Stimulated activated CD4-positive, alpha-beta T cell treated with anti-CD3 and anti-CD28 coated beads, Interleukin-1b, Interleukin-23, amount 100 ng/mL, for 24 hours (primary cell): ENCODE measurements around the gene NFIL3.
"Not testable (repeated sequence)": the region's sequence is repeated elsewhere in the genome, so short reads cannot be mapped to it uniquely, and the experiment has no call there.

Source experiments
- DNase-seq, 4 experiments: peaks; one replicate each; pipeline ENCODE4 v3.0.0-alpha.2; 2020; ENCODE audit warnings: low read depth in 4 of 4, low spot score in 1 of 4

Gene NFIL3

DNA sequence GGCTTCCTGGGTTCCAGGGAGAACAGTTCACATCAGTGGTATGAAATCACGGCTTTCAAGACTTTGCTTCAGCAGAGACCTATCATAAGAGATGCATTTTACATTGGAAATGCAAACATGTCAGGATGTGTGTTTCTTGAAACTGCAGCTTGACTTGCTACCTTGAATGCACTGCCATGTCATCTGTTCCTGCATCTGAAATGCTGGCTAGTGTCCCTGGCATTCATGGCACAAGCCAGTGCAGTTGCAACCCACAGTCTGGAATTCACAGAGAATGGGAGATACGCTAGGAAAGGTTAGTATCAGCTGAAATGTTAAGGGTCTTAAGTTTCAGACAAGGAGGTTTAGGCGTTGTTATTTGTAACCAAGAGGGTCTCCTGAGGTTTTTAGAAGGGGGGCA, 24.7 kb downstream of the NFIL3 start:
- no peak for DNase-seq

DNA sequence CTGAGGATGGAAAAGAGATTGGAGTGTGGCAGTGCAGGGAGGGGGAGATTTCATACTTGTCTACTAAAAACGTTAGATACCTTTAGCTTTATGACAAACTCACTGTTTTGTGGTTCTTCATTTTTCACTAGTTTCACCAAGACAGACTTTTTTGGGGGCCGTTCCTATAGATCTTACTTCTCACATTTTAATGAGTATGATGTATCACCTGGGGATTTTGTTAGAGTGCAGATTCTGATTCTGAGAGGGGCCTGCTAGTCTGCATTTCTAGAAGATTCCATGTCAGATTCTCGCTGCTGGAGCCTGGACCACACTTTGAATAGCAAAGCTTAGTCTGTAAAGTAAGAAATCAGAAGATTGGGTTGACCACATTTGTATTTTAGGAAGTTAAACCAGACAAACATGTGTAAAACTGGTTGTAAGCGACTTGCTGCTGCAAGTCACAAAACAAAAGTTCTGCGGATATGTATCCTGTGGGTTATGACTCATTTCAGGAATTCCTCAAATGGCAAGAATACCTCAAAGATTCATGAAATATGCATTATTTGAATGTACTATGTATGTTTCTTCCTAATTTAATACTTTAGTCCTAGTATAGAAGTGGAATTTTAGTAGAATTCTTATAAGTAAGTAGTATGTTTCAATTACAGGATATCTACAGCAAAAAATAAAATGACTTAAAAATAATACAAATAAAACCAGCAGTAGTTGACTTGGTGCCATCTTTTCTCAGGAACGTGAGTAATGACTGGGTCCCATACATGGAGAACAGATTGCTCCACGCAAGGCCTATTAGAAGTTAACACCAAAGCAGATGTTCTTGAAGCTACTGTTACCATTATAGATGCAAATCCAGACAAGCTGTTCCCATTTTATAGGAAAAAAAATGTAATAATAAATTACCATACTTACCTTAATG, 27.8 kb downstream of the NFIL3 start:
- DNase-seq, result no peak

- DNase-seq, result no peak
Observed at GRCh38 chr9:91395106-91395552, 28.5 kb downstream of the NFIL3 start.

DNA sequence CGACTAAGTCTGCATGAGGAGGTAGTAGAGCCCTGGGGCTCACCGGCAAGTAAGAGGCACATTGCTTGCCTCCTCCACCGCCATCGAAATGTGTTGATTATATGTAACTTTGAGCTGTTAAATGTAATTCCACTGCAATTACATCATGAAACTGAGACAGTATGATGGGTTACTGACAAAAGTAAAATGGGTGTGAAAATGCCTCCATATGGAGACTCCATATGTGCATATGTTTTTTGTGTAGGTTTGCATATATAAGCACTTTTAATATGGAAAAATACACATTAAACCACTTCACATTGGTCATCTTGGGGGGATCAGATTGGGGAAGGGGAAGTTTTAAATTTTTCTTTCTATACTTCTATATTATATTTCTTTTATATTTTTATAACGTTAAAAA, 29.8 kb downstream of the NFIL3 start:
- no peak for DNase-seq

DNA sequence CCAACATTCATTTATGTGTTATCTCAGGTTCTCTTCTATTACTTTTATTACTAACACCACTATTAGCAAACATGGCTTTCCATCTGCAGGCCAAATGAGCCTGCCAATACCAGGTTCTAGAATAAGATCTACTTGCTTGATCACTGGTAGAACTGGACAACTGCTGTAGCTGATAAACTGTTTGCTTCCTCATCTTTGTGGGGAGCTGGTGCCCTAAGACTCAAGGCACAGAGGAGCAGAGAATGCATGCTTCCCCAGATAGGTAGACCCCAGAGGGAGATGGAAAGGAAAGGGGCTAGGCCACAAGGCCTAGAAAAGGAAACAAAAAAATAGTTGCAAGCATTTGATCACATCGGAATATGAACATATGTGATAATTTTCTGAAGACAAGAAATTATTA, 31.2 kb downstream of the NFIL3 start:
- no peak for DNase-seq

- no peak for DNase-seq
Observed at GRCh38 chr9:91391818-91392217, 31.8 kb downstream of the NFIL3 start.

- no peak for DNase-seq
Observed at GRCh38 chr9:91391412-91391811, 32.2 kb downstream of the NFIL3 start.

- not testable (repeated sequence) for DNase-seq
Observed at GRCh38 chr9:91389686-91390085, 33.9 kb downstream of the NFIL3 start.

DNA sequence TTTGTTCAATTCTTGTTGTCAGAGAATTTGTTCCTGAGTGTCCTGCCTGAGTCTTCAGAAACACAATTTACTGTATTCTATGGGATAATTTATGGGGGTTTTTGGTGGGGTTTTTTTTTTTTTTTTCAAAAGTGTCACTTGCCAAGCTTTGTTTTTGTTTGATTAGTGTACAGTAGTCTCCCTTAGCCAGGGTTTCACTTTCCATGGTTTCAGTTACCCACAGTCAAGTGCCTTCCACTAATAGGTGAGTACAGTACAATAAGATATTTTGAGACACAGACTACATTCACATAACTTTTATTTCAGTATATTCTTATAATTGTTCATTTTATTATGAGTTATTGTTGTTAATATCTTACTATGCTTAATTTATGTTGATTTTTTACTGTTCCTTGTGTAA, 36.9 kb downstream of the NFIL3 start:
- DNase-seq, result no peak

DNA sequence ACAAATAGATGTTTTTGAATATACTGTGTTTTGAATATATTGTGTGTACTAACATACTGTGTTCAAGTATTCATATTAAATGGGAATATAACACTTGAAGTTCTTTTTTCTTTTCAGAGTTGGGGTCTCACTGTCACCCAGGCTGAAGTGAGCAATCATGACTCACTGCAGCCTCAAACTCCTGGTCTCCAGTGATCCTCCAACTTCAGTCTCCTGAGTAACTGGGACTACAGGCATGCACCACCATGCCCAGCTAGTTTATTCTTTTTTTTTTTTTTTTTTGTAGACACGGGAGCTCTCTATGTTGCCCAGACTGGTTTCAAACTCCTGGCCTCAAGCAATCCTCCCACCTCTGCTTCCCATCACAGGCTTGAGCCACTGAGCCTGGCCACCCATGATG, 38.7 kb downstream of the NFIL3 start:
- no peak for DNase-seq

- DNase-seq, result no peak
Observed at GRCh38 chr9:91383577-91383976, 40.1 kb downstream of the NFIL3 start.

- no peak for DNase-seq
Observed at GRCh38 chr9:91382298-91382697, 41.3 kb downstream of the NFIL3 start.

DNA sequence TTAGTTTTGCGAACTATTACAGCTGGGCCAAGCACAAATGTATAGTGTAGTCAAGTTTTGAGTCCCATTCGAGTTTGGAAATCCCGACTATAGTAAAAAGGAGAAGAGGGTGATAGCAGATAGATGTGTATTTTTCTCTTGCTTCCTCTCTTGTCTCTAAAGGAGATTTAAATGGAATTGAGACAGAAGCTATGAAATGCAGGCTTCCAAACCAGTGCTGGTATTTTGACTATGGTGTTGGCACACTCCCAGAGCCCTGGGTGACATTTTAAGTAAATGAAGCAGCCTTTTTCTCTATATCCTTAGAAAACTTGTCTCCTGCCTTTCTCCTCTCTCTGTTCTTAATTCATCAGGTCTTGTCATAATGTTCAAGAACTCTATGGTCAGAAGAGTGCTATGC, 44.2 kb downstream of the NFIL3 start:
- DNase-seq, result no peak

- no peak for DNase-seq
Observed at GRCh38 chr9:91378695-91379127, 44.9 kb downstream of the NFIL3 start.

DNA sequence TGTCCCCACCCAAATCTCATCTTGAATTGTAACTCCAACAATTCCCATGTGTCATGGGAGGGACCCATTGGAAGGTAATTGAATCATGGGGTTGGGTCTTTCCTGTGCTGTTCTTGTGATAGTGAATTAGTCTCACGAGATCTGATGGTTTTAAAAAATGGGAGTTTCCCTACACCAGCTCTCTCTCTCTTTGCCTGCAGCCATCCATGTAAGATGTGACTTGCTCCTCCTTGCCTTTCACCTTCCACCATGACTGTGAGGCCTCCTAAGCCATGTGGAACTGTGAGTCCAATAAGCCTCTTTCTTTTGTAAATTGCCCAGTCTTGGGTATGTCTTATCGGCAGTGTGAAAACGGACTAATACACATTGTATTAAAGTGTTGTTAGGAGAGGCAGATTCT, 45.6 kb downstream of the NFIL3 start:
- not testable (repeated sequence) for DNase-seq

DNA sequence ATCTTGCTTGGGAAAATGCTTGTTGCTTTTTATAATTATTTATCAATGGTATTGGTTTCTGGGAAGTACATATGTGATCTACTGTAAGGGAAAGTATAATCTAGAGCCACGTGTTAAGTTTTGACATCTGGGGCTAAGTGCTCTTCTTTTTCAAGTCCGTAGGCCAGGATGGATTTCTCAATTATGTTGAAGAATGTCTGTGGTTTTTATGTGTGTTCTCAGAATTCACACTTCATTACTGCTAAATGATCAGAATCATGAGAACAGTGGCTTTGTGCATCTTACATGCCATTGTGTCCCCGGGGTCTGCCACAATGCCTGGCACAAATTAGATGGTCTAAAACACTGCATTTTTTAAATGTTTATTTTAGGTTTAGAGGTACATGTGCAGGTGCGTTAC, 47.4 kb downstream of the NFIL3 start:
- no peak for DNase-seq

GRCh38 chr9:91374939-91375338, 48.7 kb downstream of the NFIL3 start:
- no peak for DNase-seq

- DNase-seq, result no peak
Observed at GRCh38 chr9:91371894-91372293, 51.7 kb downstream of the NFIL3 start.

GRCh38 chr9:91370006-91370405, 53.6 kb downstream of the NFIL3 start:
- not testable (repeated sequence) for DNase-seq

DNA sequence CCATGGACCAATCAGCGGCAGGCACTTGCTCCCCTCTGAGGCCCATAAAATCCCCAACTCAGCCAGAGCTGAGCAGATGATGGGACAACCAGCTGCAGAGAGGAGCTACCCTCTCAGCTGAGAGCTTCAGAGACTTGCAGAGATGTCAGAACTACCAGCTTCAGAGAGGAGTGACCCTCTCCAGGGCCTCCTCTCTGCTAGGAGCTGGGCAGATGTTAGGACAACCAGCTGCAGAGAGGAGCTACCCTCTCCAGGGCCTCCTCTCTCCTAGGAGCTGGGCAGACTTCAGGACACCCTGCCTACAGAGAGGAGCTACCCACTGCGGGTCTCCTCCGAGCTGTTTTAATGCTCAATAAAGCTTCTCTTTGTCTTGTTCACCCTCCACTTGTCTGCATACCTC, 58.9 kb downstream of the NFIL3 start:
- no peak for DNase-seq

DNA sequence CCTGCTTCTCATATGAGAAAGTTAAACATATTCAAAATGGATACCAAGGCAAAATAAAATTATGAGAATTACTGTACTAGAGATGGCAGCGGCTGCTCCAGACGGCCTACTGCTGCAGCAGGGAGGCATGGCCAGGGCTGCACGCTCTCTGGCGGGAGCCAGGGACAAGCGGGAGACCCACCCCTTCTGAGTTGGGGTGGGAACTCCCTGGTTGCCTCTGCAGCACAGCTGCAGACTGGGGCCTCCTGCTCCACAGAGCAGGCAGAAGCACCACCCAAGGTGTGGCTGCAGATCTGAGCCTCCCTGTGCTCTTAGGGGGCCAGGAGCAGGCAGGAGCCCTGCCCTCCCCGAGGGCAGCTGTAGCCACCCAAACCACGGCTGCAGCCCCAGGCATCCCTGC, 59.6 kb downstream of the NFIL3 start:
- no peak for DNase-seq

DNA sequence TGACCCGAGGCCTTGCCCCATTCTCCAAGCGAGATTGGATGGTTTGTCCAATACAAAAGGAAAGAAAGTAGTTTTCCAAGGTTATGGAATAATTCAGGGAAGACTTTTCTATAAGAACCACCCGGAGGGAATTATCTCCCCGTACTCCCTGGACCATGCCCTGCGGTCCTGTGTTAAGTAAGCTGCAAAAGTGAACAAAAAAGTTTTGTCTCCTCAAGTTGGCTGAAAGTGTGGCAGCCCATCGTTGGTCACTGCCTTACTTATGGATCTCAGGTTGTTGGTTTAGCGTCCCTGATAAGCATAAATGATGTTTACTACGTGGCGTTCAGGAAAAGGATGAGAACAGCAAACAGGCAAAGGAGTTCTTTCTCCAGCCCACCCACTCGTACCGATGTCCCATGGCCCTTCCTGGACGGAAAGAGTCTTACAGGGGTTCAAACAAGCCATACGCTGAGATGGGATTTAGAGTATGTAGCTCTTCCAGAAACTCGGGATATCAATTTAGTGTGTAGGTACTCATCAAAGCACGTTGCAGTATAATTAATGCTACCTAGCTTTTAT, 61.5 kb downstream of the NFIL3 start:
- DNase-seq, result no peak
